Adrenal gland (tissue), 12 donors: ENCODE measurements around the gene RASA3. TPM values are rescaled to one million over a fixed set of nuclear protein-coding genes. Genes with fewer than 3 reads are reported as not detected.

Experiments
- DNase-seq, 7 donors: peaks; one replicate each; pipeline ENCODE4 v3.0.0-alpha.2; 2019 to 2020
- H3K27ac ChIP-seq, 5 donors: fragments of 200-600 bp; sonication (generic) in 4 of 5; 1 replicate in 3 of 5; 2 replicates in 2 of 5; pipeline versions ENCODE4 v1.5.1 to v1.8.0; 2016 to 2020; ENCODE audit warnings: mild to moderate bottlenecking in 1 of 5
- H3K27me3 ChIP-seq: fragments of 200-600 bp; 2 replicates; pipeline ENCODE4 v1.8.0; 2021
- H3K36me3 ChIP-seq, 2 donors: fragments of 200-600 bp; replicated peaks in 1 of 2; 1 replicate in 1 of 2; 2 replicates in 1 of 2; pipeline versions ENCODE4 v1.5.1 to v1.8.0; 2018 to 2022
- H3K4me1 ChIP-seq, 2 donors: fragments of 200-600 bp; replicated peaks in 1 of 2; 1 replicate in 1 of 2; 2 replicates in 1 of 2; pipeline versions ENCODE4 v1.5.1 to v1.8.0; 2018 to 2021
- H3K4me3 ChIP-seq, 4 donors: fragments of 200-600 bp; sonication (generic) in 3 of 4; one replicate each; pipeline ENCODE4 v1.5.1; 2016 to 2018
- H3K9me3 ChIP-seq, 3 donors: fragments of 200-600 bp; sonication (generic) in 1 of 3; replicated peaks in 1 of 3; 1 replicate in 2 of 3; 2 replicates in 1 of 3; pipeline versions ENCODE4 v1.5.1 to v1.8.0; 2016 to 2021
- POLR2A ChIP-seq, 2 donors: fragments of 450-650 bp; IDR thresholded peaks; one replicate each; pipeline ENCODE4 v1.6.1; 2017; ENCODE audit warnings: antibody characterized with exemption in 2 of 2, mild to moderate bottlenecking in 2 of 2, moderate library complexity in 1 of 2
- WGBS, 4 donors: extraction: QIAGEN DNeasy Blood & Tissue Kit in 2 of 4; methylation state at CpG; one replicate each; pipeline versions ENCODE4 v1.1.5 to v1.1.7; 2013 to 2017; 5-methylcytosine and 5-hydroxymethylcytosine counted together
- intact Hi-C, 2 donors: fragments of 100-400 bp; cut with DNase I; formaldehyde crosslinking; loops; one replicate each; pipeline versions ENCODE4 v1.14.1 to v1.15.0; 2022 to 2023
- polyA plus RNA-seq, 3 donors: library from polyadenylated mRNA; stranded (reverse); fragments of 200-250 nt in 2 of 3; fragments of 350-450 nt in 1 of 3; fragmentation: Illumina TruSeq in 1 of 3; extraction: RNeasy Lipid Tissue Mini Kit (QIAGEN cat#74804) in 1 of 3; gene quantifications; one replicate each; pipeline ENCODE4 v1.2.3, GENCODE V29; 2013 to 2014
- total RNA-seq, 9 donors: library from RNA; depleted of rRNA in 4 of 9; stranded (reverse); fragments of >200 nt in 4 of 9; fragments of 120-200 nt in 1 of 9; fragmentation: NEBNext Ultra II Directional in 1 of 9; extraction: Animal tissue kit (Norgen Biotek cat#: 25700) in 1 of 9; gene quantifications; one replicate each; pipeline versions ENCODE4 v1.1.0 to v1.2.4, GENCODE V29; 2013 to 2023
- TF ChIP-seq, protein P1 (sequence below), 6 experiments: fragments of 450-650 bp in 4 of 6; fragments of 200-600 bp in 2 of 6; sonication (generic) in 1 of 6; IDR thresholded peaks; 1 replicate in 5 of 6; 2 replicates in 1 of 6; pipeline versions ENCODE4 v1.5.1 to v1.8.0; 2016 to 2021; ENCODE audit warnings: antibody characterized with exemption in 6 of 6, mild to moderate bottlenecking in 2 of 6, moderate library complexity in 1 of 6
- donor health status: healthy with polysubstance abuse.
- donor health status: Bipolar disorder and iron deficiency.
- donor health status: DM: yes; HTN: yes; CAD: no.
- donor health status: DM: no; HTN: no; CAD: no.
- donor health status: DM: no; HTN: no; CAD: no.
- donor health status: DM: yes; HTN: yes; CAD: no.

The RASA3 gene
- total and polyA plus RNA-seq, 12 donors, result 2.2 to 11.7 (median 7.3) TPM

DNA sequence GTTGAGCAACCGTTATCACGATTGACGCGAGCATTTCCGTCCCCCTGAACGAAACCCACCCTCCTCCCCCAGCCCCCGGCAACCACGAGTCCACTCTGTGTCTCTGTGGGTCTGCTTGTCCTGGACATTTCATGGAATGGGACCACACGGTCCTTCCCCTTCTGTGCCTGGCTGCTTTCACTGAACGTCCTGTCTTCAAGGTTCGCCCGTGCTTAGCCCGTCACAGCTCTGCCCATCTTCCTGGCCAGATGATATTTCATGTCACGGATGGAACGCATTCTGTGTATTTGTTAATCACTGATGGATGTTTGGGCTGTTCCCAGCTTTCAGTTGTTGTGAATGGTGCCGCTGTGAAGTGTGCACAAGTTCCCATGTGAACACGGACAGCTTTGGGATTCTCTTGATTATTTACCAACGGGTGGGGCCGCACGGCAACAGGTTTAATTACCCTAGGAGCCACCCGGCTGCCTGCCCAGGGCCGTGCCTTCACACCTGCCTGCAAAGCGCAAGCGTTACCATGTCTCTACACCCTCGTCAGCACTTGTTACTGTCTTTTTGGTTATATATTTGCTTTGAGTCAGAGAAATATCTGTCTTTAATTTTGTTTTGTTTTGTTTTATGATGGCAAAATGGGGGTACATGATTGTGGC is 42.5 kb downstream of the RASA3 start:
- intact Hi-C loops, result no loop called here

DNA sequence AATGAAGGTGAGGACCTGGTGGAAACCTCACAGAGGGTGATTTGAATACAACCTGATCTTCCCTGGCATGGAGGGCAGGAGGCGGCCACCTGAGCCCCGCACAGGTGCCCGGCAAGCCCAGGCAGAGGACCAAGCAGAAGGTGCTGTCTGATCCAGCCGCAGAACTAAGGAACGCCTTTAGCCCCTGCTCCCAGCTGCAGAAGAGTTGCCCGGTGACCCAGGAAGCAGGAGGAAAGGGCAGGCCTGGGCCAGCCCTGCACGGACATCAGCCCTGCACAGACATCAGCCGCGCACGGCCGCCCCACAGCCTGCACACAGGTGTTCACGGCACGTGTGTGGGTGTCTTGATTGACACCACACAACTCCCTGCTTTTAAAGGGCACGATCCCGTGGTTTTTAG is 43.1 kb downstream of the RASA3 start:
- H3K9me3 ChIP-seq, result no peaks in the 10 kb centered on the region
- H3K4me1 ChIP-seq, result no peaks in the 10 kb centered on the region
- DNase-seq, result peak in 2 of 7 donors; percentile 8 to 13
- TF ChIP-seq, protein P1, sequence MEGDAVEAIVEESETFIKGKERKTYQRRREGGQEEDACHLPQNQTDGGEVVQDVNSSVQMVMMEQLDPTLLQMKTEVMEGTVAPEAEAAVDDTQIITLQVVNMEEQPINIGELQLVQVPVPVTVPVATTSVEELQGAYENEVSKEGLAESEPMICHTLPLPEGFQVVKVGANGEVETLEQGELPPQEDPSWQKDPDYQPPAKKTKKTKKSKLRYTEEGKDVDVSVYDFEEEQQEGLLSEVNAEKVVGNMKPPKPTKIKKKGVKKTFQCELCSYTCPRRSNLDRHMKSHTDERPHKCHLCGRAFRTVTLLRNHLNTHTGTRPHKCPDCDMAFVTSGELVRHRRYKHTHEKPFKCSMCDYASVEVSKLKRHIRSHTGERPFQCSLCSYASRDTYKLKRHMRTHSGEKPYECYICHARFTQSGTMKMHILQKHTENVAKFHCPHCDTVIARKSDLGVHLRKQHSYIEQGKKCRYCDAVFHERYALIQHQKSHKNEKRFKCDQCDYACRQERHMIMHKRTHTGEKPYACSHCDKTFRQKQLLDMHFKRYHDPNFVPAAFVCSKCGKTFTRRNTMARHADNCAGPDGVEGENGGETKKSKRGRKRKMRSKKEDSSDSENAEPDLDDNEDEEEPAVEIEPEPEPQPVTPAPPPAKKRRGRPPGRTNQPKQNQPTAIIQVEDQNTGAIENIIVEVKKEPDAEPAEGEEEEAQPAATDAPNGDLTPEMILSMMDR (IDR thresholded peaks at IDR 0.05), result no peak
- no peak for TF ChIP-seq POLR2A (IDR thresholded peaks at IDR 0.05)
- H3K36me3 ChIP-seq, result no peaks in the 10 kb centered on the region
- no peak overlapping the region for H3K27ac ChIP-seq
- intact Hi-C loops, result no loop called here
- no peak overlapping the region for H3K4me3 ChIP-seq
- no peaks in the 10 kb centered on the region for H3K27me3 ChIP-seq
- 72 to 94% (median 77%) methylated on average over 8 to 15 of the region's 15 CpGs for WGBS, 4 donors

More for the DNA sequence above, 42.5 kb downstream of the RASA3 start:
- Histone ChIP-seq H3K4me3 (no peak overlapping the region), H3K27ac (no peak overlapping the region), H3K27me3 (no peaks in the 10 kb centered on the region), H3K9me3 (no peaks in the 10 kb centered on the region), H3K36me3 (no peaks in the 10 kb centered on the region), H3K4me1 (no peaks in the 10 kb centered on the region)
- TF ChIP-seq, protein P1 (IDR thresholded peaks at IDR 0.05), result no peak
- TF ChIP-seq POLR2A (IDR thresholded peaks at IDR 0.05), result no peak
- DNase-seq, result peak in 2 of 7 donors; percentile 0 to 31
- WGBS, 4 donors, result 81 to 88% (median 86%) methylated on average over 25 of the region's 25 CpGs

DNA sequence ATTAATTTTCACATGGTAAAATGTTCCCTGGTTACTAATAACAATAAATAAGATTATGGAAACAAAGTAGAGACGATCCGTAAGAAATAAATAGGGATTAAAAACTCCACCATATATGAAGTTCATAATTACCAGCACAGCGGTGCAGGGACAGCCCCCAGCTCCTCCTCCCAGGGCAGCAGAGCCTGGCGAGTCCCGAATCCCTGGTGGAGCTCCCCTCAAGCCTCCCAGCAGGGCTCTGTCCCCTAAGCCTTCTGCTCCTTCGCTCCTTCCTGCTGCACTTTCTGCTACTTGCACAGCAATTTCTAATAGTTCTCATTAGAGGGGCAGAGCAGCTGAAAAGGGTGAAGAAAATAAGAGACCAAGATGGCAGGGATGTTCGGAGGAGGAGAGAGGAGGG is 43.6 kb downstream of the RASA3 start:
- no peaks in the 10 kb centered on the region for H3K27me3 ChIP-seq
- 75 to 88% (median 85%) methylated on average over 7 of the region's 7 CpGs for WGBS, 4 donors
- no peaks in the 10 kb centered on the region for H3K9me3 ChIP-seq
- DNase-seq, result peak in 1 of 7 donors; percentile 31
- H3K36me3 ChIP-seq, result no peaks in the 10 kb centered on the region
- H3K4me3 ChIP-seq, result no peak overlapping the region
- H3K4me1 ChIP-seq, result no peaks in the 10 kb centered on the region
- intact Hi-C loops, result no loop called here
- no peak for TF ChIP-seq POLR2A (IDR thresholded peaks at IDR 0.05)
- TF ChIP-seq, protein P1 (IDR thresholded peaks at IDR 0.05), result no peak
- H3K27ac ChIP-seq, result no peak overlapping the region

DNA sequence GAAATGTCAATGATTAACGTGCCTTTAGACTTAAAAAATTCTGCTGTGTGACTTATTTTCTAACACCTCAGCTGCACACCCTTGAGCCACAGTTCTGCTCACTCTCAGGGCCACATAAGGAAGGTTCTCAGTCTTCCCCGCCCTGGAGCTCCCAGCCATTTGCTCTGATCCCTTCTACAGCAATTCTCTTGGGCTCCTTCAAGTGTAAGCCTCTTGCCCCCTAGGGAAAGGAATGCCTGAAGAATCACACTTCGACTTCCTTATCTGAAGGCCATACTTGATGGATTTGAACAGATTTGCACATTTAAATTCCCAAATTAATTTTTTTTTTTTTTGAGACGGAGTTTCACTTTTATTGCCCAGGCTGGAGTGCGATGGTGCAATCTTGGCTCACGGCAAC is 44.2 kb downstream of the RASA3 start:
- Histone ChIP-seq H3K4me3 (no peak overlapping the region), H3K27me3 (no peaks in the 10 kb centered on the region), H3K9me3 (no peaks in the 10 kb centered on the region), H3K27ac (no peak overlapping the region), H3K36me3 (no peaks in the 10 kb centered on the region), H3K4me1 (no peaks in the 10 kb centered on the region)
- intact Hi-C loops, result no loop called here
- 85 to 91% (median 89%) methylated on average over 6 of the region's 6 CpGs for WGBS, 4 donors
- DNase-seq, result peak in 1 of 7 donors; percentile 0
- TF ChIP-seq, protein P1 (IDR thresholded peaks at IDR 0.05), result no peak
- no peak for TF ChIP-seq POLR2A (IDR thresholded peaks at IDR 0.05)
